Measurements from ENCODE around the gene BAHCC1. TPM values are rescaled to one million over a fixed set of nuclear protein-coding genes. Genes with fewer than 3 reads are reported as not detected.
A peak's percentile ranks its signal among the peaks of the same experiment; 100 is the strongest.

BAHCC1 gene
- total and polyA plus RNA-seq, 9 of the 15 experiments (the other 6 are each of a cell fraction or from before 2014, with no cell fraction given) = 0.14 to 26.9 (median 5.0) TPM

DNA sequence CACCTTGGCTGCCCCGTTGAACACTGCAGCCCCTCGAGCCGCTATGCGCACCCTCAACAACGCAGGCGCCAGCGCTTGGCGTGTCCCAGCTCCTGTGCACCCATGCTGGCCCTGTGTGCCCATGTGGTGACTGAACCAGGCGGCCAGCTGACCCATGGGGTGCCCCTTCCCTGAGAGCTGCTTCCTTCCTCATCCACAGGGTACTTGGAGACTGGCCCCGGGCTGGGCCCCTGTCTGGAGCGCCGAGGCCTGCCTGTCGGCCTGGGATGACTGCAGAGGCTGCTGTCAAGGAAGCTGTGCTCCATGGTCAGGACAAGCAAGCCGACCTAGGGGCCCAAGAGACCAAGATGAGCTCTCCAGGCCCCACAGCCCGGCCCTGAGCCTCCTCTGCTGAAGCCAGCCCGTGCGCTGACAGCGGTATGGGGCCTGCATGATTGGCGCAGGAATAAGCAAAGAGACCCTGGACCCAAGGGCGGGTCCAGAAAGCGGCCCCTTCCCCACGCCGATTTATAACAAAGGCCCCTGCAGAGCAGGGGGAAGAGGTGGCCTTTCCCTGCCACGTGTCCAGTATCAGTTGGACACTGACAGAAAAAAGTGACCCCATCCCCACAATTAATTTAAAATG is 21.6 kb upstream of the BAHCC1 start:
- BruUV-seq (replicated peaks) = no TSS peak

More for the DNA sequence above, 21.6 kb upstream of the BAHCC1 start:
- intact Hi-C loops (cut with micrococcal nuclease) = no loop called here
- Histone ChIP-seq H3K4me1 (replicated peaks in 1 of 2; ENCODE audit: control insufficient read depth in 2 of 2, insufficient read depth in 2 of 2, low read length in 2 of 2) (peaks cover 0 to 21% of the 10 kb centered on the region in 2 experiments; a peak in 2 of 5 replicates), H3K27me3 (ENCODE audit: control insufficient read depth in 2 of 2, insufficient read depth in 2 of 2, low read length in 2 of 2) (no peaks in the 10 kb centered on the region), H3K4me2 (ENCODE audit: insufficient read depth, low read length) (no peak overlapping the region), H3K4me3 (no peak overlapping the region), H3K9me1 (ENCODE audit: control insufficient read depth, insufficient read depth, low read length) (no peaks in the 10 kb centered on the region), H2AFZ (ENCODE audit: low read depth, low read length) (no peak overlapping the region), H4K20me1 (replicated peaks; ENCODE audit: control insufficient read depth, insufficient read depth, low read length) (no peaks in the 10 kb centered on the region), H3K9me3 (replicated peaks; ENCODE audit: control insufficient read depth, insufficient read depth, low read depth, low read length) (no peaks in the 10 kb centered on the region), H3K79me2 (ENCODE audit: control insufficient read depth, insufficient read depth, low read length) (no peaks in the 10 kb centered on the region), H3K9ac (ENCODE audit: insufficient read depth in 1 of 2, low read depth in 2 of 2, low read length in 2 of 2) (peak overlapping the region in 1 of 2 experiments; percentile 57; a peak in 2 of 4 replicates), H3K36me3 (ENCODE audit: control insufficient read depth, insufficient read depth, low read length) (no peaks in the 10 kb centered on the region), H3K27ac (ENCODE audit: extremely low read depth, low read depth, low read length) (no peak overlapping the region)
- in situ Hi-C loops (cut with MboI) = no loop called here
- ChIA-PET CTCF (ENCODE audit: low intra/inter-chr PET ratio) (no interaction called here), POLR2A (interaction anchor here (0.6 to 1.2 kb wide), 4 partner anchors 8 to 107 kb away, joined by 3 to 4 read pairs (median 3); no protein-coding TSS in a partner anchor)
- ATAC-seq (no peak), FAIRE-seq (no peak), DNase-seq (ENCODE audit: extremely low read depth in 1 of 4, low spot score in 3 of 4) (no peak)
- WGBS (ENCODE audit: insufficient coverage, low coverage, missing lambda C conversion rate) = 75% methylated on average over 20 of the region's 24 CpGs
- TF ChIP-seq DACH1 (IDR thresholded peaks at IDR 0.05; ENCODE audit: partially characterized antibody) (no peak), SAP30 (IDR thresholded peaks at IDR 0.05; ENCODE audit: borderline replicate concordance, insufficient read depth, low read depth, low read length, poor library complexity, severe bottlenecking) (no peak), ZNF830 (CRISPR knock-in tag; IDR thresholded peaks at IDR 0.05) (no peak), NFYB (IDR thresholded peaks at IDR 0.05; ENCODE audit: extremely low read depth, insufficient read length) (no peak), NR3C1 (CRISPR knock-in tag; IDR thresholded peaks at IDR 0.05) (no peak), FOSL1 (tag; conservative IDR thresholded peaks at IDR 0.05) (no peak), RBM34 (IDR thresholded peaks at IDR 0.05; ENCODE audit: borderline replicate concordance, insufficient read depth, low read length) (no peak), MXD1 (CRISPR knock-in tag; IDR thresholded peaks at IDR 0.05; ENCODE audit: borderline replicate concordance, poor library complexity, severe bottlenecking) (no peak), ILK (tag; IDR thresholded peaks at IDR 0.05; ENCODE audit: borderline replicate concordance, low read depth) (no peak), SMARCE1 (IDR thresholded peaks at IDR 0.05) (no peak)
- TF ChIP-seq, protein P1, sequence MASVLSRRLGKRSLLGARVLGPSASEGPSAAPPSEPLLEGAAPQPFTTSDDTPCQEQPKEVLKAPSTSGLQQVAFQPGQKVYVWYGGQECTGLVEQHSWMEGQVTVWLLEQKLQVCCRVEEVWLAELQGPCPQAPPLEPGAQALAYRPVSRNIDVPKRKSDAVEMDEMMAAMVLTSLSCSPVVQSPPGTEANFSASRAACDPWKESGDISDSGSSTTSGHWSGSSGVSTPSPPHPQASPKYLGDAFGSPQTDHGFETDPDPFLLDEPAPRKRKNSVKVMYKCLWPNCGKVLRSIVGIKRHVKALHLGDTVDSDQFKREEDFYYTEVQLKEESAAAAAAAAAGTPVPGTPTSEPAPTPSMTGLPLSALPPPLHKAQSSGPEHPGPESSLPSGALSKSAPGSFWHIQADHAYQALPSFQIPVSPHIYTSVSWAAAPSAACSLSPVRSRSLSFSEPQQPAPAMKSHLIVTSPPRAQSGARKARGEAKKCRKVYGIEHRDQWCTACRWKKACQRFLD (CRISPR knock-in tag; IDR thresholded peaks at IDR 0.05) = no peak
